HepG2 (cell line): ENCODE results near the gene DNAJC5. TPM values are rescaled to one million over a fixed set of nuclear protein-coding genes. Genes with fewer than 3 reads are reported as not detected.

Experiments used
- CERS6 ChIP-seq: sonication (generic); formaldehyde crosslinking; IDR thresholded peaks from 2 replicates; pipeline ENCODE4 v1.5.0; 2020; ENCODE audit warnings: missing genetic modification reagents
- EED ChIP-seq: sonication (generic); formaldehyde crosslinking; IDR thresholded peaks from 2 replicates; pipeline ENCODE4 v1.5.0; 2020; ENCODE audit warnings: mild to moderate bottlenecking, missing genetic modification reagents
- HCFC1 ChIP-seq: fragments of 150-350 bp; IDR thresholded peaks from 2 replicates; pipeline ENCODE4 v1.6.1; 2014; ENCODE audit warnings: low read depth, low read length
- NFE2 ChIP-seq: sonication (generic); formaldehyde crosslinking; IDR thresholded peaks from 2 replicates; pipeline ENCODE4 v1.4.0; 2020; ENCODE audit warnings: missing genetic modification reagents
- PHF20 ChIP-seq: sonication (generic); formaldehyde crosslinking; IDR thresholded peaks from 2 replicates; pipeline ENCODE4 v1.5.0; 2020; ENCODE audit warnings: mild to moderate bottlenecking, missing genetic modification reagents
- SP1 ChIP-seq, 2 experiments: fragments of 450-650 bp in 1 of 2; sonication (generic) in 1 of 2; formaldehyde crosslinking in 1 of 2; IDR thresholded peaks; 2 replicates each; pipeline versions ENCODE4 v1.4.0 to v1.6.1; 2016 to 2020; ENCODE audit warnings: missing genetic modification reagents in 1 of 2
- TRIM22 ChIP-seq: fragments of 450-650 bp; IDR thresholded peaks from 2 replicates; pipeline ENCODE4 v1.6.1; 2017
- ZFP90 ChIP-seq: sonication (generic); formaldehyde crosslinking; IDR thresholded peaks from 2 replicates; pipeline ENCODE4 v1.8.0; 2022; ENCODE audit warnings: missing genetic modification reagents, mild to moderate bottlenecking, inconsistent platforms, borderline replicate concordance
- ZNF264 ChIP-seq: sonication (generic); formaldehyde crosslinking; IDR thresholded peaks from 2 replicates; pipeline ENCODE4 v1.4.0; 2020; ENCODE audit warnings: missing genetic modification reagents
- ZNF816 ChIP-seq: sonication (generic); formaldehyde crosslinking; IDR thresholded peaks from 2 replicates; pipeline ENCODE4 v1.8.0; 2022; ENCODE audit warnings: missing genetic modification reagents, mild to moderate bottlenecking, borderline replicate concordance
- polyA plus RNA-seq, 8 experiments: library from polyadenylated mRNA; depleted of rRNA in 3 of 8; stranded (reverse) in 7 of 8; unstranded in 1 of 8; fragments of >200 nt; fragmentation: Illumina TruSeq in 4 of 8; extraction: Trizol in 4 of 8; gene quantifications; 2 replicates each; pipeline versions ENCODE4 v1.2.1 to v1.2.3, GENCODE V29; 2011 to 2016; ENCODE audit warnings: low read depth in 4 of 8, missing spikeins in 1 of 8, mixed read lengths in 1 of 8; ENCODE audit not compliant: insufficient read depth in 1 of 8
- total RNA-seq, 5 experiments: library from RNA; depleted of rRNA; stranded (reverse); fragments of >200 nt; fragmentation: Illumina TruSeq; extraction: Trizol; gene quantifications; 2 replicates each; pipeline ENCODE4 v1.2.3, GENCODE V29; 2016; ENCODE audit warnings: low read depth in 1 of 5
- TF ChIP-seq, protein P1 (sequence below): sonication (generic); formaldehyde crosslinking; IDR thresholded peaks from 2 replicates; pipeline ENCODE4 v1.8.1; 2022; ENCODE audit warnings: low read depth, mild to moderate bottlenecking, missing genetic modification reagents
- TF ChIP-seq, protein P2 (sequence below): sonication (generic); formaldehyde crosslinking; IDR thresholded peaks from 2 replicates; pipeline ENCODE4 v1.4.0; 2020; ENCODE audit warnings: missing genetic modification reagents

The DNAJC5 gene
- total and polyA plus RNA-seq, 2 of the 13 experiments (the other 11 are each of a cell fraction or from before 2014, with no cell fraction given) = 42.8 to 64.5 TPM

DNA sequence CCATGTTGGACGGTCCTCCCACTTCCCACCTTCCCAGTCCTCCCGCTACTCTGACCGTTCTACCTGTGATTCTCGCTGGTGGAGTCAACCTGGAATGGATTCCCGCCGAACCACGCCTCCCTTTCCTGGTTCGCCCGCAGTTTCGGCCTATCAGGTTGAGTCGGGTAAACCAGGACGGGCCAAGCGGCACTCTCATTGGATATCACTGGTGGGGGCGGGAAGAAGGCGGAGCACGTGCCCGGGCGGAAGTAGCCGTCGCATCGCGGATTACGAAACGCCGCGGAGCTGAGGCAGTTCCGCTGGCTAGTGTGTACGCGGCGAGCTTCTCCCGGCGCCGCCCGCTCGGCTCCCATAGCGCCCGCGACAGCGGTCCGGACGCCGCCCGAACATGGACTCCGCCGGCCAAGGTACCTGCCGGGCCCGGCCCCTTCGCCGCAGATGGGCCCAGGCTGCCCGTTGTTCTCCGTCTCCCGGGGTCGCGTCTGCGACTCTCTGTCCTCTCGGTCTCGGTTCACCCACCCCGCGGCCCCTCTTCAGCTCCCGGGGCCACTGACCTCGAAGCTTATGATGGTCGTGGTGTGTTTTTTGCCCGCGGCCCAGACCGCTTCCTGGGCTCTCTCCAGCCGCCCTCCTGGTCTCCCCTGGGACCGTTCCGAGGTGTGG, 29.8 kb upstream of the DNAJC5 start, which contains the start of gene TPD52L2 (continued):
- TF ChIP-seq, protein P1, sequence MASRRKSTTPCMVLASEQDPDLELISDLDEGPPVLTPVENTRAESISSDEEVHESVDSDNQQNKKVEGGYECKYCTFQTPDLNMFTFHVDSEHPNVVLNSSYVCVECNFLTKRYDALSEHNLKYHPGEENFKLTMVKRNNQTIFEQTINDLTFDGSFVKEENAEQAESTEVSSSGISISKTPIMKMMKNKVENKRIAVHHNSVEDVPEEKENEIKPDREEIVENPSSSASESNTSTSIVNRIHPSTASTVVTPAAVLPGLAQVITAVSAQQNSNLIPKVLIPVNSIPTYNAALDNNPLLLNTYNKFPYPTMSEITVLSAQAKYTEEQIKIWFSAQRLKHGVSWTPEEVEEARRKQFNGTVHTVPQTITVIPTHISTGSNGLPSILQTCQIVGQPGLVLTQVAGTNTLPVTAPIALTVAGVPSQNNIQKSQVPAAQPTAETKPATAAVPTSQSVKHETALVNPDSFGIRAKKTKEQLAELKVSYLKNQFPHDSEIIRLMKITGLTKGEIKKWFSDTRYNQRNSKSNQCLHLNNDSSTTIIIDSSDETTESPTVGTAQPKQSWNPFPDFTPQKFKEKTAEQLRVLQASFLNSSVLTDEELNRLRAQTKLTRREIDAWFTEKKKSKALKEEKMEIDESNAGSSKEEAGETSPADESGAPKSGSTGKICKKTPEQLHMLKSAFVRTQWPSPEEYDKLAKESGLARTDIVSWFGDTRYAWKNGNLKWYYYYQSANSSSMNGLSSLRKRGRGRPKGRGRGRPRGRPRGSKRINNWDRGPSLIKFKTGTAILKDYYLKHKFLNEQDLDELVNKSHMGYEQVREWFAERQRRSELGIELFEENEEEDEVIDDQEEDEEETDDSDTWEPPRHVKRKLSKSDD (CRISPR knock-in tag) = peak; percentile 99
- TF ChIP-seq ZNF816 (CRISPR knock-in tag) = peak; percentile 96
- TF ChIP-seq, protein P2, sequence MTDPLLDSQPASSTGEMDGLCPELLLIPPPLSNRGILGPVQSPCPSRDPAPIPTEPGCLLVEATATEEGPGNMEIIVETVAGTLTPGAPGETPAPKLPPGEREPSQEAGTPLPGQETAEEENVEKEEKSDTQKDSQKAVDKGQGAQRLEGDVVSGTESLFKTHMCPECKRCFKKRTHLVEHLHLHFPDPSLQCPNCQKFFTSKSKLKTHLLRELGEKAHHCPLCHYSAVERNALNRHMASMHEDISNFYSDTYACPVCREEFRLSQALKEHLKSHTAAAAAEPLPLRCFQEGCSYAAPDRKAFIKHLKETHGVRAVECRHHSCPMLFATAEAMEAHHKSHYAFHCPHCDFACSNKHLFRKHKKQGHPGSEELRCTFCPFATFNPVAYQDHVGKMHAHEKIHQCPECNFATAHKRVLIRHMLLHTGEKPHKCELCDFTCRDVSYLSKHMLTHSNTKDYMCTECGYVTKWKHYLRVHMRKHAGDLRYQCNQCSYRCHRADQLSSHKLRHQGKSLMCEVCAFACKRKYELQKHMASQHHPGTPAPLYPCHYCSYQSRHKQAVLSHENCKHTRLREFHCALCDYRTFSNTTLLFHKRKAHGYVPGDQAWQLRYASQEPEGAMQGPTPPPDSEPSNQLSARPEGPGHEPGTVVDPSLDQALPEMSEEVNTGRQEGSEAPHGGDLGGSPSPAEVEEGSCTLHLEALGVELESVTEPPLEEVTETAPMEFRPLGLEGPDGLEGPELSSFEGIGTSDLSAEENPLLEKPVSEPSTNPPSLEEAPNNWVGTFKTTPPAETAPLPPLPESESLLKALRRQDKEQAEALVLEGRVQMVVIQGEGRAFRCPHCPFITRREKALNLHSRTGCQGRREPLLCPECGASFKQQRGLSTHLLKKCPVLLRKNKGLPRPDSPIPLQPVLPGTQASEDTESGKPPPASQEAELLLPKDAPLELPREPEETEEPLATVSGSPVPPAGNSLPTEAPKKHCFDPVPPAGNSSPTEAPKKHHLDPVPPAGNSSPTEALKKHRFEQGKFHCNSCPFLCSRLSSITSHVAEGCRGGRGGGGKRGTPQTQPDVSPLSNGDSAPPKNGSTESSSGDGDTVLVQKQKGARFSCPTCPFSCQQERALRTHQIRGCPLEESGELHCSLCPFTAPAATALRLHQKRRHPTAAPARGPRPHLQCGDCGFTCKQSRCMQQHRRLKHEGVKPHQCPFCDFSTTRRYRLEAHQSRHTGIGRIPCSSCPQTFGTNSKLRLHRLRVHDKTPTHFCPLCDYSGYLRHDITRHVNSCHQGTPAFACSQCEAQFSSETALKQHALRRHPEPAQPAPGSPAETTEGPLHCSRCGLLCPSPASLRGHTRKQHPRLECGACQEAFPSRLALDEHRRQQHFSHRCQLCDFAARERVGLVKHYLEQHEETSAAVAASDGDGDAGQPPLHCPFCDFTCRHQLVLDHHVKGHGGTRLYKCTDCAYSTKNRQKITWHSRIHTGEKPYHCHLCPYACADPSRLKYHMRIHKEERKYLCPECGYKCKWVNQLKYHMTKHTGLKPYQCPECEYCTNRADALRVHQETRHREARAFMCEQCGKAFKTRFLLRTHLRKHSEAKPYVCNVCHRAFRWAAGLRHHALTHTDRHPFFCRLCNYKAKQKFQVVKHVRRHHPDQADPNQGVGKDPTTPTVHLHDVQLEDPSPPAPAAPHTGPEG (CRISPR knock-in tag) = no peak; the same call in 1 of the 2 replicates
- TF ChIP-seq ZFP90 (CRISPR knock-in tag) = peak; percentile 89; the same call in 1 of the 2 replicates
- peak; percentile 48; the same call in 1 of the 2 replicates for TF ChIP-seq CERS6 (CRISPR knock-in tag)
- TF ChIP-seq ZNF264 (CRISPR knock-in tag) = peak; percentile 80; the same call in 1 of the 2 replicates
- no peak for TF ChIP-seq TRIM22
- TF ChIP-seq EED = peak; percentile 41; the same call in 1 of the 2 replicates
- peak; percentile 72 for TF ChIP-seq HCFC1
- TF ChIP-seq SP1 (IDR thresholded peaks at IDR 0.05) = 0 out of 2 replicates have a peak, but pooled peaks have one; percentile 26
- TF ChIP-seq SP1 (CRISPR knock-in tag; IDR thresholded peaks at IDR 0.05) = peak; percentile 96
- TF ChIP-seq PHF20 (CRISPR knock-in tag) = peak; percentile 96
- TF ChIP-seq NFE2 (CRISPR knock-in tag) = no peak
